Fibroblast of villous mesenchyme (primary cell): ENCODE data around the gene RPL41. TPM values are rescaled to one million over a fixed set of nuclear protein-coding genes. Genes with fewer than 3 reads are reported as not detected.

ENCODE experiments used
- DNase-seq: peaks from one replicate; pipeline ENCODE4 v3.0.0-alpha.2; 2010; ENCODE audit warnings: low read depth
- H3K4me3 ChIP-seq: 2 replicates; pipeline ENCODE4 v1.5.1; 2011; ENCODE audit warnings: low read depth, mild to moderate bottlenecking, low read length
- total RNA-seq: library from RNA; depleted of rRNA; stranded (reverse); fragments of >200 nt; gene quantifications from 2 replicates; pipeline ENCODE4 v1.2.3, GENCODE V29; 2012
- TF ChIP-seq, protein P1 (sequence below): IDR thresholded peaks from 2 replicates; pipeline ENCODE4 v1.5.1; 2012; ENCODE audit warnings: low read depth, mild to moderate bottlenecking, low read length; ENCODE audit not compliant: insufficient read depth

The RPL41 gene
- total RNA-seq, 1 donor: 1,700 TPM

DNA sequence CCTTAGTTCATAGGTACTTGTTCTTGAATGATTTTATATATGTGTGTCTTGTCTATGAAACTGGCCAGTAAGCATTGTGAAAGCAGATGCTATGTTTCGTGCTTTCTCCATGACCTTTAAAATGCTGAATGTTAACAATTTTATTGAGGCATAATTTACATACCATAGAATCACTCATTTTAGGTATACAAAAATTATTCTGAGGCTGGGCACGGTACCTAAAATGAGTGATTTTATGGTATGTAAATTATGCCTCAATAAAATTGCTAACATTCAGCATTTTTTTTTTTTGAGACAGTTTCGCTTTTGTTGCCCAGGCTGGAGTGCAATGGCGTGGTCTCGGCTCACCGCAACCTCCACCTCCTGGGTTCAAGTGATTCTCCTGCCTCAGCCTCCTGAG is 18.5 kb downstream of the RPL41 start:
- no peak overlapping the region for H3K4me3 ChIP-seq
- TF ChIP-seq, protein P1, sequence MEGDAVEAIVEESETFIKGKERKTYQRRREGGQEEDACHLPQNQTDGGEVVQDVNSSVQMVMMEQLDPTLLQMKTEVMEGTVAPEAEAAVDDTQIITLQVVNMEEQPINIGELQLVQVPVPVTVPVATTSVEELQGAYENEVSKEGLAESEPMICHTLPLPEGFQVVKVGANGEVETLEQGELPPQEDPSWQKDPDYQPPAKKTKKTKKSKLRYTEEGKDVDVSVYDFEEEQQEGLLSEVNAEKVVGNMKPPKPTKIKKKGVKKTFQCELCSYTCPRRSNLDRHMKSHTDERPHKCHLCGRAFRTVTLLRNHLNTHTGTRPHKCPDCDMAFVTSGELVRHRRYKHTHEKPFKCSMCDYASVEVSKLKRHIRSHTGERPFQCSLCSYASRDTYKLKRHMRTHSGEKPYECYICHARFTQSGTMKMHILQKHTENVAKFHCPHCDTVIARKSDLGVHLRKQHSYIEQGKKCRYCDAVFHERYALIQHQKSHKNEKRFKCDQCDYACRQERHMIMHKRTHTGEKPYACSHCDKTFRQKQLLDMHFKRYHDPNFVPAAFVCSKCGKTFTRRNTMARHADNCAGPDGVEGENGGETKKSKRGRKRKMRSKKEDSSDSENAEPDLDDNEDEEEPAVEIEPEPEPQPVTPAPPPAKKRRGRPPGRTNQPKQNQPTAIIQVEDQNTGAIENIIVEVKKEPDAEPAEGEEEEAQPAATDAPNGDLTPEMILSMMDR: no peak
- DNase-seq: no peak

- TF ChIP-seq, protein P1: no peak
- DNase-seq: no peak
- H3K4me3 ChIP-seq: no peak overlapping the region
Observed at GRCh38 chr12:56137853-56138571, 21.6 kb downstream of the RPL41 start.

- no peak for DNase-seq
- H3K4me3 ChIP-seq: no peak overlapping the region
- TF ChIP-seq, protein P1: no peak
Observed at GRCh38 chr12:56141946-56142784, 25.7 kb downstream of the RPL41 start.

DNA sequence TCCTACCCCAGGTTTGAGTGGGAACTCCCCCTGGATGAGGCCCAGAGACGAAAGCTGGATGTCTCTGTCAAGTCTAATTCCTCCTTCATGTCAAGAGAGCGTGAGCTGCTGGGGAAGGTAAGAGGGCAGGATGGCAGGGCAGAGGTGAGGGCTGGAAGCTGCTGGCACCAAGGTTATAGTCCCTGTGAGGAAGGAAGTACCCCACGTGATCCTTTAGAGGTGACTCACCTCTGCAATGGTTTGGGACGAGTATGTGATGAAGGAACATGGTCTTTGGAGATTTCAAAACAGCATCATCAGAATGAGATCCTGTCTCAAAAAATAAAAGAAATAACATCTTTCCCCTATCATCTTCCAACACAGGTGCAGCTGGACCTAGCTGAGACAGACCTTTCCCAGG is 26.8 kb downstream of the RPL41 start:
- no peak overlapping the region for H3K4me3 ChIP-seq
- TF ChIP-seq, protein P1: no peak
- DNase-seq: no peak

DNA sequence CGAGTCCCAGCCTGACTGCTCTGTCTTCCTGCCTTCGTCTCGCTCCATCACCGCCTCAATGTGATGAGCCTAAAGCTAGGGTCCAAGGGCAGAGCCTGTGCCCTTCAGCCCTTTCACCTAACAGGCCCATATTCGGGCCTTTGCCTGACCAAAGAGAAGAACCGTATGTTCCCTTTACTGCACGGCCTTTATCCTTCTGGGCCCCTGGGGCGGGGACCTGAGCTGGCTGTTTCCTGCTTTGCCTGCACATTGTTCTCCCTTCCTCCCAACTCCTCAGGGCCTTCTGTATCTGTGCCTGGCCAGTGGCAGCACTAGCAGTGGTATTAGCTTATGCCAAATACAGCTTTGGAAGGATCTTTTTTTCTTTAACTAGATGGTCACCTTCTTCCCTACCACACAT is 27.4 kb downstream of the RPL41 start:
- no peak overlapping the region for H3K4me3 ChIP-seq
- TF ChIP-seq, protein P1: no peak
- DNase-seq: no peak

GRCh38 chr12:56145217-56145616 is 28.8 kb downstream of the RPL41 start:
- TF ChIP-seq, protein P1: no peak
- H3K4me3 ChIP-seq: no peak overlapping the region
- DNase-seq: no peak
